ENCODE measurements around the gene NPIPA5.
"Not testable (repeated sequence)": the region's sequence is repeated elsewhere in the genome, so short reads cannot be mapped to it uniquely, and the experiment has no call there.

Gene NPIPA5

DNA sequence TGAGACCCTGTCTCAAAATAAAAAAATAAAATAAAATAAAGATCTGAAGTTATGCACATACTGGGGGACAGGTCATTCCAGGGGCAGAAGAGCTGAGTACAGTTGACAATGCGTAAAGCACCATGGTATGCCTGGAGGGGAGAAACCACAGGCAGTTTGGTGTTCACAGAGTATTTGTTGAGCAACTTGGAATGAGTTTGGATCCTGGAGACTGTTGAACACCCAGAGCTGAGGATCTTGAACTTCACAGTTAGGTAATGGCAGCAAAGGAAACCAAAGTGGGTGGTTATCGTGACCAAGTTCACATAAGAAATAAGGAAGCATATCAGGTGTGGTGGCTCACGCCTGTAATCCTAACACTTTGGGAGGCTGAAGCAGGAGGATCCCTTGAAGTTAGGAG, 26.0 kb upstream of the NPIPA5 start:
- not testable (repeated sequence) for H2BK15ac ChIP-seq (ENCODE audit: low read length); H3K4me1 ChIP-seq (ENCODE audit: control insufficient read depth in 2 of 2, insufficient read depth in 1 of 2, low read depth in 1 of 2, low read length in 2 of 2); H3K4me2 ChIP-seq (ENCODE audit: insufficient read depth, low read length, poor library complexity, severe bottlenecking); H3K36me3 ChIP-seq (replicated peaks in 1 of 2; ENCODE audit: control insufficient read depth in 2 of 2, insufficient read depth in 2 of 2, low read length in 2 of 2); H4K91ac ChIP-seq (ENCODE audit: low read depth, low read length, poor library complexity); H3K4ac ChIP-seq (ENCODE audit: low read length); H3K9me3 ChIP-seq (replicated peaks in 1 of 2; ENCODE audit: control insufficient read depth in 2 of 2, insufficient read depth in 1 of 2, low read depth in 1 of 2, low read length in 2 of 2); H3K79me1 ChIP-seq (ENCODE audit: low read depth, low read length); H3K18ac ChIP-seq (ENCODE audit: low read length); H3K14ac ChIP-seq (ENCODE audit: low read length); H2BK12ac ChIP-seq (ENCODE audit: low read length); DNase-seq (ENCODE audit: low spot score); H2BK120ac ChIP-seq (ENCODE audit: low read depth, low read length); H2AK5ac ChIP-seq (ENCODE audit: low read depth, low read length); H3K27ac ChIP-seq (replicated peaks; ENCODE audit: low read length); H4K8ac ChIP-seq (ENCODE audit: low read depth, low read length); H3K27me3 ChIP-seq (ENCODE audit: control insufficient read depth in 3 of 3, insufficient read depth in 3 of 3, low read depth in 1 of 3, low read length in 3 of 3); H2BK5ac ChIP-seq (ENCODE audit: low read length); H3K23ac ChIP-seq (ENCODE audit: low read depth, low read length, poor library complexity); H3K4me3 ChIP-seq (ENCODE audit: low read length in 2 of 2); H2AFZ ChIP-seq (ENCODE audit: low read length); H3K9ac ChIP-seq (ENCODE audit: low read depth, low read length, poor library complexity)
- no CpG with 5 or more reads among the region's 3 CpGs for WGBS, 2 donors (ENCODE audit: extremely low coverage in 2 of 2, insufficient read length in 2 of 2, insufficient replicate concordance in 1 of 2)

DNA sequence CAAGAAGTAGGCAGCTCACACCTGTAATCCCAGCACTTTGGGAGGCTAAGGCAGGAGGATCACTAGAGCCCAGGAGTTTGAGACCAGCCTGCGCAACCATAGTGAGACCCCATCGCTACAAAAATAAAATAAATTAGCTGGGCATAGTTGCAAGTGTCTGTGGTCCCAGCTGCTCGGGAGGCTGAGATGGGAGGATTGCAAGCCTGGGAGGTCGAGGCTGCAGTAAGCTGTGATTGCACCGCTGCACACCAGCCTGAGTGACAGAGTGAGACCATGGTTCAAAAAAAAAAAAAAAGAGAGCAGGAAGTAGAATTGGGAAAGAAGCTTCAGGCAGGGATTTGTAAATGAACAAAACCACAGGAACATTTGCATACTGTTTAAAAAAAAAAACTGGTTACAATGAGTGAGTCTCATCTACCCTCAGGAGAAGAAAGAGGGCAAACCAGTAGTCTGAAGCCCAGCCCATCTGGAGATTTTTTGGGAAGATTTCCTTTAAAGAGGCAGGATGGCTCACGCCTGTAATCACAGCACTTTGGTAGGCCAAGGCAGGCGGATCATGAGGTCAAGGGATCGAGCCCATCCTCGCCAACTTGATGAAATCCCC, 25.4 kb upstream of the NPIPA5 start:
- Histone ChIP-seq H2BK15ac (ENCODE audit: low read length) (no peak overlapping the region), H4K91ac (ENCODE audit: low read depth, low read length, poor library complexity) (no peak overlapping the region), H3K36me3 (replicated peaks in 1 of 2; ENCODE audit: control insufficient read depth in 2 of 2, insufficient read depth in 2 of 2, low read length in 2 of 2) (no peaks in the 10 kb centered on the region), H3K4me2 (ENCODE audit: insufficient read depth, low read length, poor library complexity, severe bottlenecking) (no peak overlapping the region), H3K4ac (ENCODE audit: low read length) (no peak overlapping the region), H3K27me3 (ENCODE audit: control insufficient read depth in 3 of 3, insufficient read depth in 3 of 3, low read depth in 1 of 3, low read length in 3 of 3) (no peaks in the 10 kb centered on the region), H3K9ac (ENCODE audit: low read depth, low read length, poor library complexity) (no peak overlapping the region), H2BK120ac (ENCODE audit: low read depth, low read length) (no peak overlapping the region), H3K27ac (replicated peaks; ENCODE audit: low read length) (no peak overlapping the region), H3K14ac (ENCODE audit: low read length) (no peak overlapping the region), H3K4me1 (ENCODE audit: control insufficient read depth in 2 of 2, insufficient read depth in 1 of 2, low read depth in 1 of 2, low read length in 2 of 2) (no peaks in the 10 kb centered on the region), H3K18ac (ENCODE audit: low read length) (no peak overlapping the region), H4K8ac (ENCODE audit: low read depth, low read length) (no peak overlapping the region), H2AFZ (ENCODE audit: low read length) (no peak overlapping the region), H2BK5ac (ENCODE audit: low read length) (no peak overlapping the region), H3K4me3 (ENCODE audit: low read length in 2 of 2) (no peak overlapping the region), H3K23ac (ENCODE audit: low read depth, low read length, poor library complexity) (no peak overlapping the region), H3K79me1 (ENCODE audit: low read depth, low read length) (no peaks in the 10 kb centered on the region), H2AK5ac (ENCODE audit: low read depth, low read length) (no peak overlapping the region), H3K9me3 (replicated peaks in 1 of 2; ENCODE audit: control insufficient read depth in 2 of 2, insufficient read depth in 1 of 2, low read depth in 1 of 2, low read length in 2 of 2) (no peaks in the 10 kb centered on the region), H2BK12ac (ENCODE audit: low read length) (no peak overlapping the region)
- WGBS, 2 donors (ENCODE audit: extremely low coverage in 2 of 2, insufficient read length in 2 of 2, insufficient replicate concordance in 1 of 2), result no CpG with 5 or more reads among the region's 9 CpGs
- DNase-seq (ENCODE audit: low spot score), result no peak

- no peak for DNase-seq (ENCODE audit: low spot score)
- H4K8ac ChIP-seq (ENCODE audit: low read depth, low read length), result no peak overlapping the region
- no peaks in the 10 kb centered on the region for H3K9me3 ChIP-seq (replicated peaks in 1 of 2; ENCODE audit: control insufficient read depth in 2 of 2, insufficient read depth in 1 of 2, low read depth in 1 of 2, low read length in 2 of 2)
- H4K91ac ChIP-seq (ENCODE audit: low read depth, low read length, poor library complexity), result no peak overlapping the region
- H2BK120ac ChIP-seq (ENCODE audit: low read depth, low read length), result no peak overlapping the region
- no peaks in the 10 kb centered on the region for H3K36me3 ChIP-seq (replicated peaks in 1 of 2; ENCODE audit: control insufficient read depth in 2 of 2, insufficient read depth in 2 of 2, low read length in 2 of 2)
- H2BK12ac ChIP-seq (ENCODE audit: low read length), result no peak overlapping the region
- H3K4ac ChIP-seq (ENCODE audit: low read length), result no peak overlapping the region
- H2AK5ac ChIP-seq (ENCODE audit: low read depth, low read length), result no peak overlapping the region
- no peak overlapping the region for H2BK15ac ChIP-seq (ENCODE audit: low read length)
- H2BK5ac ChIP-seq (ENCODE audit: low read length), result no peak overlapping the region
- H2AFZ ChIP-seq (ENCODE audit: low read length), result no peak overlapping the region
- H3K4me2 ChIP-seq (ENCODE audit: insufficient read depth, low read length, poor library complexity, severe bottlenecking), result no peak overlapping the region
- WGBS, 2 donors (ENCODE audit: extremely low coverage in 2 of 2, insufficient read length in 2 of 2, insufficient replicate concordance in 1 of 2), result no CpG with 5 or more reads among the region's 3 CpGs
- H3K9ac ChIP-seq (ENCODE audit: low read depth, low read length, poor library complexity), result no peak overlapping the region
- no peak overlapping the region for H3K14ac ChIP-seq (ENCODE audit: low read length)
- H3K18ac ChIP-seq (ENCODE audit: low read length), result no peak overlapping the region
- peaks cover 0 to 7% (median 0%) of the 10 kb centered on the region in 3 experiments for H3K27me3 ChIP-seq (ENCODE audit: control insufficient read depth in 3 of 3, insufficient read depth in 3 of 3, low read depth in 1 of 3, low read length in 3 of 3)
- no peaks in the 10 kb centered on the region for H3K4me1 ChIP-seq (ENCODE audit: control insufficient read depth in 2 of 2, insufficient read depth in 1 of 2, low read depth in 1 of 2, low read length in 2 of 2)
- H3K27ac ChIP-seq (replicated peaks; ENCODE audit: low read length), result no peak overlapping the region
- no peak overlapping the region for H3K23ac ChIP-seq (ENCODE audit: low read depth, low read length, poor library complexity)
- H3K4me3 ChIP-seq (ENCODE audit: low read length in 2 of 2), result no peak overlapping the region
- H3K79me1 ChIP-seq (ENCODE audit: low read depth, low read length), result no peaks in the 10 kb centered on the region
Observed at GRCh38 chr16:15401972-15402371, 23.9 kb upstream of the NPIPA5 start.

GRCh38 chr16:15400314-15400713, 22.2 kb upstream of the NPIPA5 start:
- not testable (repeated sequence) for H3K4me3 ChIP-seq (ENCODE audit: low read length in 2 of 2); H4K91ac ChIP-seq (ENCODE audit: low read depth, low read length, poor library complexity); H3K79me1 ChIP-seq (ENCODE audit: low read depth, low read length); H2AFZ ChIP-seq (ENCODE audit: low read length); H2BK12ac ChIP-seq (ENCODE audit: low read length); H4K8ac ChIP-seq (ENCODE audit: low read depth, low read length); H3K14ac ChIP-seq (ENCODE audit: low read length); H3K4me1 ChIP-seq (ENCODE audit: control insufficient read depth in 2 of 2, insufficient read depth in 1 of 2, low read depth in 1 of 2, low read length in 2 of 2); H2AK5ac ChIP-seq (ENCODE audit: low read depth, low read length); H3K18ac ChIP-seq (ENCODE audit: low read length); H3K9ac ChIP-seq (ENCODE audit: low read depth, low read length, poor library complexity); H3K36me3 ChIP-seq (replicated peaks in 1 of 2; ENCODE audit: control insufficient read depth in 2 of 2, insufficient read depth in 2 of 2, low read length in 2 of 2); H2BK5ac ChIP-seq (ENCODE audit: low read length); H3K23ac ChIP-seq (ENCODE audit: low read depth, low read length, poor library complexity); H3K9me3 ChIP-seq (replicated peaks in 1 of 2; ENCODE audit: control insufficient read depth in 2 of 2, insufficient read depth in 1 of 2, low read depth in 1 of 2, low read length in 2 of 2); H3K27me3 ChIP-seq (ENCODE audit: control insufficient read depth in 3 of 3, insufficient read depth in 3 of 3, low read depth in 1 of 3, low read length in 3 of 3); H2BK15ac ChIP-seq (ENCODE audit: low read length); H3K4ac ChIP-seq (ENCODE audit: low read length); DNase-seq (ENCODE audit: low spot score); H3K27ac ChIP-seq (replicated peaks; ENCODE audit: low read length); H2BK120ac ChIP-seq (ENCODE audit: low read depth, low read length); H3K4me2 ChIP-seq (ENCODE audit: insufficient read depth, low read length, poor library complexity, severe bottlenecking)
- no CpG with 5 or more reads among the region's 6 CpGs for WGBS, 2 donors (ENCODE audit: extremely low coverage in 2 of 2, insufficient read length in 2 of 2, insufficient replicate concordance in 1 of 2)
